ENCODE data around the gene MME. TPM values are rescaled to one million over a fixed set of nuclear protein-coding genes. Genes with fewer than 3 reads are reported as not detected.
A peak's percentile ranks its signal among the peaks of the same experiment; 100 is the strongest.
"Not testable (repeated sequence)": the region's sequence is repeated elsewhere in the genome, so short reads cannot be mapped to it uniquely, and the experiment has no call there.

MME gene
- total RNA-seq, 1 experiment from 2014 or later, result 0.52 TPM

GRCh38 chr3:155211266-155211665 lies 131.1 kb downstream of the MME start:
- DNase-seq, result no peak
- intact Hi-C loops (cut with micrococcal nuclease; ENCODE audit: unreplicated experiment), result no loop called here
- H3K4me3 Mint-ChIP-seq (ENCODE audit: unreplicated experiment), result no peak overlapping the region
- TF ChIP-seq CTCF (IDR thresholded peaks at IDR 0.05; ENCODE audit: insufficient read depth in 1 of 2, low read depth in 1 of 2, low read length in 1 of 2, severe bottlenecking in 1 of 2, unreplicated experiment in 1 of 2), result no peak
- Histone ChIP-seq H3K4me1 (no peaks in the 10 kb centered on the region), H3K4me3 (ENCODE audit: low read depth, low read length) (no peak overlapping the region), H3K36me3 (ENCODE audit: control insufficient read depth, insufficient read depth, low read length) (no peaks in the 10 kb centered on the region), H3K27me3 (replicated peaks; ENCODE audit: control insufficient read depth, insufficient read depth, low read length) (no peaks in the 10 kb centered on the region), H3K9me3 (no peaks in the 10 kb centered on the region)
- no TSS peak for BruUV-seq (replicated peaks)
- H3K36me3 Mint-ChIP-seq (ENCODE audit: insufficient read depth, unreplicated experiment), result no peaks in the 10 kb centered on the region
- no peaks in the 10 kb centered on the region for H3K4me1 Mint-ChIP-seq (ENCODE audit: low read depth, unreplicated experiment)
- POLR2A ChIA-PET, result no interaction called here
- H3K27me3 Mint-ChIP-seq (ENCODE audit: insufficient read depth, unreplicated experiment), result no peaks in the 10 kb centered on the region
- H3K9me3 Mint-ChIP-seq (ENCODE audit: unreplicated experiment), result no peaks in the 10 kb centered on the region
- CTCF ChIA-PET, result no interaction called here
- H3K27ac Mint-ChIP-seq (ENCODE audit: unreplicated experiment), result no peak overlapping the region

- CTCF ChIA-PET, result no interaction called here
- no TSS peak for BruUV-seq (replicated peaks)
- H3K36me3 Mint-ChIP-seq (ENCODE audit: insufficient read depth, unreplicated experiment), result no peaks in the 10 kb centered on the region
- no peak overlapping the region for H3K4me3 Mint-ChIP-seq (ENCODE audit: unreplicated experiment)
- H3K27me3 Mint-ChIP-seq (ENCODE audit: insufficient read depth, unreplicated experiment), result no peaks in the 10 kb centered on the region
- no peaks in the 10 kb centered on the region for H3K36me3 ChIP-seq (ENCODE audit: control insufficient read depth, insufficient read depth, low read length)
- no peaks in the 10 kb centered on the region for H3K27me3 ChIP-seq (replicated peaks; ENCODE audit: control insufficient read depth, insufficient read depth, low read length)
- no peaks in the 10 kb centered on the region for H3K9me3 ChIP-seq
- intact Hi-C loops (cut with micrococcal nuclease; ENCODE audit: unreplicated experiment), result no loop called here
- H3K27ac Mint-ChIP-seq (ENCODE audit: unreplicated experiment), result no peak overlapping the region
- no peak for TF ChIP-seq CTCF (IDR thresholded peaks at IDR 0.05; ENCODE audit: insufficient read depth in 1 of 2, low read depth in 1 of 2, low read length in 1 of 2, severe bottlenecking in 1 of 2, unreplicated experiment in 1 of 2)
- no peaks in the 10 kb centered on the region for H3K9me3 Mint-ChIP-seq (ENCODE audit: unreplicated experiment)
- H3K4me1 ChIP-seq, result no peaks in the 10 kb centered on the region
- DNase-seq, result peak; percentile 18 to 40
- no peaks in the 10 kb centered on the region for H3K4me1 Mint-ChIP-seq (ENCODE audit: low read depth, unreplicated experiment)
- POLR2A ChIA-PET, result interaction anchor here (0.5 kb wide), 1 partner anchor 887 kb away, joined by 6 read pairs; no protein-coding TSS in a partner anchor
- no peak overlapping the region for H3K4me3 ChIP-seq (ENCODE audit: low read depth, low read length)
These were observed 131.8 kb downstream of the MME start for GRCh38 chr3:155211940-155212339.

DNA sequence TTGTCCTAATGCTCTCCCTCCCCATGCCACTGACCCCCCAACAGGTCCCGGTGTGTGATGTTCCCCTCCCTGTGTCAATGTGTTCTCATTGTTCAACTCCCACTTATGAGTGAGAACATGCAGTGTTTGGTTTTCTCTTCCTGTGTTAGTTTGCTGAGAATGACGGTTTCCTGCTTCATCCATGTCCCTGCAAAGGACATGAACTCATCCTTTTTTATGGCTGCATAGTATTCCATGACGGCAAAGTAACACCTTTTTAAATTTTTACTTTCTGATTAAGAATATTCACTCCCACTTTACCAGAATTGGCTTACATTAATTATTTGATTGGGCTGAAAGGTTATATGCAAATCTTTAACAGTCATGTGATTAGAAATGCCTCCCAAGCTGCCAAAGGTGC lies 135.9 kb downstream of the MME start:
- H3K9me3 ChIP-seq; H3K36me3 ChIP-seq (ENCODE audit: control insufficient read depth, insufficient read depth, low read length); BruUV-seq (replicated peaks); H3K4me3 ChIP-seq (ENCODE audit: low read depth, low read length); H3K4me3 Mint-ChIP-seq (ENCODE audit: unreplicated experiment); H3K36me3 Mint-ChIP-seq (ENCODE audit: insufficient read depth, unreplicated experiment); POLR2A ChIA-PET; CTCF ChIA-PET; H3K27me3 Mint-ChIP-seq (ENCODE audit: insufficient read depth, unreplicated experiment); H3K4me1 Mint-ChIP-seq (ENCODE audit: low read depth, unreplicated experiment); H3K27me3 ChIP-seq (replicated peaks; ENCODE audit: control insufficient read depth, insufficient read depth, low read length); intact Hi-C loops (cut with micrococcal nuclease; ENCODE audit: unreplicated experiment); H3K9me3 Mint-ChIP-seq (ENCODE audit: unreplicated experiment); H3K27ac Mint-ChIP-seq (ENCODE audit: unreplicated experiment); DNase-seq; H3K4me1 ChIP-seq: not testable (repeated sequence)

- ChIA-PET CTCF (no interaction called here), POLR2A (no interaction called here)
- Histone ChIP-seq H3K9me3 (no peaks in the 10 kb centered on the region), H3K4me3 (ENCODE audit: low read depth, low read length) (no peak overlapping the region), H3K27me3 (replicated peaks; ENCODE audit: control insufficient read depth, insufficient read depth, low read length) (no peaks in the 10 kb centered on the region), H3K4me1 (no peaks in the 10 kb centered on the region), H3K36me3 (ENCODE audit: control insufficient read depth, insufficient read depth, low read length) (no peaks in the 10 kb centered on the region)
- no peak for TF ChIP-seq CTCF (IDR thresholded peaks at IDR 0.05; ENCODE audit: insufficient read depth in 1 of 2, low read depth in 1 of 2, low read length in 1 of 2, severe bottlenecking in 1 of 2, unreplicated experiment in 1 of 2)
- no TSS peak for BruUV-seq (replicated peaks)
- H3K9me3 Mint-ChIP-seq (ENCODE audit: unreplicated experiment), result no peaks in the 10 kb centered on the region
- H3K4me3 Mint-ChIP-seq (ENCODE audit: unreplicated experiment), result no peak overlapping the region
- peaks cover 3% of the 10 kb centered on the region for H3K27me3 Mint-ChIP-seq (ENCODE audit: insufficient read depth, unreplicated experiment)
- intact Hi-C loops (cut with micrococcal nuclease; ENCODE audit: unreplicated experiment), result no loop called here
- DNase-seq, result no peak
- H3K36me3 Mint-ChIP-seq (ENCODE audit: insufficient read depth, unreplicated experiment), result no peaks in the 10 kb centered on the region
- no peak overlapping the region for H3K27ac Mint-ChIP-seq (ENCODE audit: unreplicated experiment)
- no peaks in the 10 kb centered on the region for H3K4me1 Mint-ChIP-seq (ENCODE audit: low read depth, unreplicated experiment)
These were observed 137.5 kb downstream of the MME start for GRCh38 chr3:155217591-155217990.

Data from Caco-2 (cell line).